ENCODE results near the gene CIRBP. TPM values are rescaled to one million over a fixed set of nuclear protein-coding genes. Genes with fewer than 3 reads are reported as not detected.
A peak's percentile ranks its signal among the peaks of the same experiment; 100 is the strongest.

CIRBP gene
- total and polyA plus RNA-seq, 2 of the 13 experiments (the other 11 are each of a cell fraction or from before 2014, with no cell fraction given): 133 to 140 TPM

GRCh38 chr19:1254081-1254527 is 15.0 kb upstream of the CIRBP start:
- H3K4me3 ChIP-seq (replicated peaks in 1 of 3; ENCODE audit: insufficient read depth in 1 of 3, low read depth in 2 of 3, low read length in 3 of 3): peak overlapping the region in 1 of 3 experiments; percentile 50; a peak in 2 of 6 replicates
- no peak for DNase-seq (ENCODE audit: low spot score)
- H4K20me1 ChIP-seq (ENCODE audit: insufficient read depth, low read length): peaks cover 64% of the 10 kb centered on the region; the same call in 1 of the 2 replicates
- in situ Hi-C loops (cut with HindIII; ENCODE audit: extremely low pct_ligation_motif_present, low pct_unique_long_range_greater_than_20kb) (no loop called here), intact Hi-C loops (cut with micrococcal nuclease; ENCODE audit: unreplicated experiment) (no loop called here)
- peaks cover 20 to 48% of the 10 kb centered on the region in 2 experiments for H3K36me3 ChIP-seq (replicated peaks in 1 of 2; ENCODE audit: control insufficient read depth in 1 of 2, insufficient read depth in 2 of 2, low read length in 2 of 2)
- peak overlapping the region; percentile 87 for H3K4me2 ChIP-seq (ENCODE audit: low read depth, low read length)
- no peak for ATAC-seq
- H3K27me3 ChIP-seq (ENCODE audit: control insufficient read depth in 1 of 2, insufficient read depth in 2 of 2, low read length in 2 of 2): no peaks in the 10 kb centered on the region; a peak in 1 of 5 replicates
- no peak overlapping the region for H2AFZ ChIP-seq (ENCODE audit: low read length)
- no TSS peak for BruUV-seq (replicated peaks)
- H3K27ac ChIP-seq (ENCODE audit: extremely low read length, insufficient read depth, low read length): peak overlapping the region; percentile 94
- peak overlapping the region; percentile 92; the same call in 1 of the 2 replicates for H3K9ac ChIP-seq (ENCODE audit: insufficient read depth, low read depth, low read length)
- peaks cover 35% of the 10 kb centered on the region for H3K79me2 ChIP-seq (ENCODE audit: insufficient read depth, low read length)
- POLR2A ChIA-PET: interaction anchor here (1.3 to 13.7 kb wide), 8 partner anchors 10 to 156 kb away, joined by 4 to 668 read pairs (median 6); partner anchors contain the start of genes ATP5F1D, CIRBP and FAM174C
- FAIRE-seq: no peak
- CTCF ChIA-PET (ENCODE audit: low intra/inter-chr PET ratio, low total read pairs): no interaction called here
- H3K4me1 ChIP-seq (ENCODE audit: insufficient read depth, low read length): peaks cover 58% of the 10 kb centered on the region
- no peaks in the 10 kb centered on the region for H3K9me3 ChIP-seq (ENCODE audit: low read length)
- 94% methylated on average over 21 of the region's 37 CpGs for WGBS (ENCODE audit: low lambda C conversion rate)
- TF ChIP-seq FUBP1 (CRISPR knock-in tag; IDR thresholded peaks at IDR 0.05; ENCODE audit: borderline replicate concordance) (no peak), ZNF207 (IDR thresholded peaks at IDR 0.05; ENCODE audit: borderline replicate concordance) (no peak), ZNF737 (CRISPR knock-in tag; IDR thresholded peaks at IDR 0.05; ENCODE audit: borderline replicate concordance) (no peak), NFYB (CRISPR knock-in tag; IDR thresholded peaks at IDR 0.05) (no peak), ZFP90 (CRISPR knock-in tag; IDR thresholded peaks at IDR 0.05; ENCODE audit: borderline replicate concordance) (no peak), POLR2A (IDR thresholded peaks at IDR 0.05; ENCODE audit: insufficient read depth in 1 of 2, low read depth in 2 of 2, low read length in 2 of 2) (no peak), RCOR2 (CRISPR knock-in tag; IDR thresholded peaks at IDR 0.05) (no peak), DNMT1 (CRISPR knock-in tag; IDR thresholded peaks at IDR 0.05) (no peak), FOSL2 (CRISPR knock-in tag; IDR thresholded peaks at IDR 0.05) (no peak), ZBTB38 (CRISPR knock-in tag; IDR thresholded peaks at IDR 0.05) (peak; percentile 79; the same call in 1 of the 2 replicates), ZNF878 (CRISPR knock-in tag; IDR thresholded peaks at IDR 0.05) (no peak), GMEB2 (CRISPR knock-in tag; IDR thresholded peaks at IDR 0.05; ENCODE audit: low read depth) (no peak), ZBTB8A (CRISPR knock-in tag; IDR thresholded peaks at IDR 0.05; ENCODE audit: borderline replicate concordance, low read depth) (no peak), ZBTB39 (CRISPR knock-in tag; IDR thresholded peaks at IDR 0.05) (no peak), ZNF777 (CRISPR knock-in tag; IDR thresholded peaks at IDR 0.05) (no peak)

Data from HepG2 (cell line).